GM21723 (cell line): ENCODE data around the gene ALK.

Experiments used
- ATAC-seq: cut with Tn5 transposase; IDR thresholded peaks from one replicate; pipeline ENCODE4 v1.9.1; 2021; ENCODE audit warnings: mild to moderate bottlenecking, moderate library complexity; ENCODE audit not compliant: unreplicated experiment

ALK gene

GRCh38 chr2:29509878-29510277 lies 411.5 kb downstream of the ALK start:
- no peak for ATAC-seq

GRCh38 chr2:29509397-29509796 lies 412.0 kb downstream of the ALK start:
- ATAC-seq: no peak

GRCh38 chr2:29504746-29505145 lies 416.6 kb downstream of the ALK start:
- ATAC-seq: no peak

- no peak for ATAC-seq
These were observed 418.9 kb downstream of the ALK start for GRCh38 chr2:29502460-29502911.

DNA sequence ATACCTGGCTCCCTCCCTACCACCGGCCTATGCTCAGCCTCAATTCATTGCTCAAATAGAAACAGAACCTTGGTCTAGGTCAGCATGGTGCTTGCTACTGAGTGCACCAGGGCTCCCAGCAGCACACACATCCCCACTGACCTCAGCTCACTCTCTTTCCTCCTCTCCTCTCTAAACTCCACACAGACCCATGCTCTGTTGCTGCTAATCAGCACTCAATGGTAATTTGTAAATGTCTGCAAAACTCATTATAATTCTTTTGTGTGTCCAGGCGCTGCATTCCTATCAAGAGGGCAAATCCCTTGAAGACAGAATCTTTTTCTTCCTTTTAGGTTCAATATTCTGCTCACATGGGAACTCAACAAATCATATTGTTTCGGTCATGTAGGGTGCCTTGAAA lies 424.0 kb downstream of the ALK start:
- ATAC-seq: no peak

- ATAC-seq: no peak
These were observed 425.2 kb downstream of the ALK start for GRCh38 chr2:29496198-29496597.

DNA sequence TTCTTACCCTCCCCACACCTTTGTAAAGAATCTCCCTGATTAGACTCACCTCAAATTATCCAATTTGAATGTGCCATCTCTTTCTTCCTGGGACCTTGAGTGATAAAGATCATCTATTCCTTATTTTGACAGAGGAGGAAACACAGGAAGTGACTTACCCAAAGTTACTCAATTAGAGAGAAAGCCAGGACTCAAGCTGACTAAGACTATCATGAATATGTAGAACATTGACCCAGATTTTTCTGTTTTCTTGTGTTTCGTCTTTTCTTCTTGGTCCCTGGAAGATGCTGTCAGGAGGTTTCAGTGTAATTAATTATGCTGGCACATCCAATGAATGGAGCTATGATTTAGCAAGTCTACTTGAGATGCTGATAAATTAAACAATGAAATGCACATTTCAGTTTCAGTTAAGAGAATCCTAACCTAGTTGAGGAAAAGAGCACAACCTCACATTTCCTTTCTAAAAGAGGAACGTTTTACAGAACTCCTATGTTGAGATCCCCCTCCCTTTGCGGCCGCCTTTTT lies 425.8 kb downstream of the ALK start:
- ATAC-seq: no peak

DNA sequence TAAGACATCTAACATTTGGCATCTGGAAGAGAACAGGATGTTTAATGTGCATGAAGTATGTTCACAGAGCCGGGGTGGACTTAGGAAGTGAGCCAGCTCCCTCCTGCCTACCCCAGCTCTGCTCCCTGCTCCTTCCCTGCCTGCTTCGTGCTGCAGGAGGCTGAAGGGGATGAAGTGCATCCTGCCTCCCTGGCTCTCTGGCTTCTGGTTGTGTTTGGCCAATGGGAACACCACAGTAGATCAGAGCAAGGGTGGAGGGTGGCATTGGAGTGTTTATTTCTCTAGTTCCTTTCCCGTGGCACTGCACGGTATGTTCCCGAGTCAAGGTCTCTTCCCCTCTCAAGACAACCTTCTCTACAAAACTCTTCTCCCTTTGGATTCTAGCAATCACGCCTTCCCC lies 426.3 kb downstream of the ALK start:
- no peak for ATAC-seq

DNA sequence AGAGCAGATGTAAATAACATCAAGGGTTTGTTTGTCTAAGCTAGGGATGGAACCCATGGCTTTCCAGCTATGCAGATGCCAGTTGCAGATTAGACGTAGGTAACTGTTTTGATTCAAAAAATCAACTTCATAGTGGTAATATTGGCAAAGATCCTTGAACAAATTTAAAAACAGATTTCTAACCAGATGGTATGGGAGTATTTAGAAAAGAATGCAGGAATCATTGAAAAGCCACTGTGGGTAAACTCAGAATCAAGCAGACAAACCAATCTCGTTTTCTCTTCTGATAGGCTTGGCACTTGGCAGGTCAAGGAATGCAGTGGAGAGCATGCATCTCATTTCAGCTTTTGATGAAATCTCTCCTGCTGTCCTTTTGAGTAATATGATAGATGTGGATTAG lies 428.7 kb downstream of the ALK start:
- ATAC-seq: no peak

DNA sequence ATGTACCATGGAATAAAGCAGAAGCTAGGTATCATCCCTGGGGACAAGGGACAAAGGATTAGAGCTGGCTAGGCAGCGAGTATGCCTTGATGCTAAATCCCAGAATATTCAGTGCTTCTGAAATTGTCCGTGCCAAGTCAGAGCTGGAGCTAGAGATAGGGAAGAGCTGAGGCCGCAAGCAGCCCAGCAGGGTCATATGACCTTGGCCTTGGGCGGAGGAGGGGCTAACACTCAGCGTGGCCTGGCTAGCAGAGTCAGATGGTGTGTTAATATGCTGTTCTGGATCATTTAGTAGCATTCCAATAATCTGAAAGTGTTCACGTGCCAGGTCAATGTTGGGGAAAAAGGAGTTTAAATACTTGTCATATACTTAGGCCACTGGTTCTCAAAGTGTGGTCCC lies 431.3 kb downstream of the ALK start:
- no peak for ATAC-seq

DNA sequence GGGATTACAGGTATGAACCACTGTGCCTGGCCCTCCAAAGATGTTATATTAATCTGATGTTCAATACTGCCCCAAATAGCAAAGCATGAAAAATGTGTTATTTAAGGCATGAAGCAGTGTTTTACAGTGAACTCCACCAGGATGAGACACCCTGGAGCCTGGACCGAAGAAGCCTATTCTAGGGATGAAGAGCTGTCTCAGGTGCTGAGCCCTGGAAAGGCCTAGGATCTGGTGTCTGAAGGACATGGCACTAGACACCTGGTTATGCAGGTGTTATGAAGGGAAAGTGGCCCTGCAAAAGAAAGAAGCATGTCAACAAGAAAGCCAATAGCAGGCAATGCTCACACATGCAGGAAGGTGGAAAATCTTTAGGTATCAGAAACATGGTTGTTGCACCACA lies 431.8 kb downstream of the ALK start:
- no peak for ATAC-seq

GRCh38 chr2:29487967-29488555 lies 433.3 kb downstream of the ALK start:
- ATAC-seq: no peak

- ATAC-seq: no peak
These were observed 435.8 kb downstream of the ALK start for GRCh38 chr2:29485631-29486030.

DNA sequence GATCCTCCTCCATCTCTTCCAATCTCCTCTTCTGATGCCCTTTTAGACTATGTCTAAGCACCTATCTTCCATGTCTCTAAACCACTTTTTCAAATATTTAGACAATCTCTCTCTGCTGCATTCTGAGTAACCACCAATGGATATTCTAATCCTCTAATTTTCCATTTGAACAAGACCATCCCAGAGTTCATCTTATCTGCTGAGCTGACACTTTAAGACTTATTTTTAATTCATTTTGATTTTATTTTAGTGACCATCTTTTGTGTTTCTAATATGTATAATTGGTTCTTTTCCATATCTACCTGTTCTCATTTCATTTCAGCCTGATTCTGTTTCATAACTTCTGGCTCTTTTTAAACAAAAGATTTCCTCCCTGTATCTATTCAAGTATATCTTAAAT lies 436.3 kb downstream of the ALK start:
- ATAC-seq: no peak

- no peak for ATAC-seq
These were observed 438.5 kb downstream of the ALK start for GRCh38 chr2:29482867-29483266.

DNA sequence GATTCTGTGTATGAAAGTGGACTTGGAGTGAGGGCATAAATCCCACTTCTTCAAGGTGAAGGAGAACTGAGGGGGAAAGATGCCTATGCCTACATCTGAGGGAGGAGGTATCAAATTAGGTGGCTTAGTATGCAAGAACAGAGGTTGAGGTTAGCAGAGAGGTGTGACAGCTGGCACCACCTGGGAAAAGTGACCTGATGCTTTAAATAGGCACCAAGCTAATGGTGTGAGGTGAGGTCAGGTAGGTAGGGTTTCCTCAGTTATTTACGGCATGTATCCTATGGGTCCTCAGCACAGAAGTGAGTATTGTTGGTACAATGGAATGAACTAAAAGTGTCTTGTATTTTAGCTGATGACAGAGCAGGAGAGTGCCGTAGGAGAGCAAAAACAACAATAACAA lies 439.0 kb downstream of the ALK start:
- ATAC-seq: no peak

GRCh38 chr2:29481313-29481712 lies 440.1 kb downstream of the ALK start:
- no peak for ATAC-seq

DNA sequence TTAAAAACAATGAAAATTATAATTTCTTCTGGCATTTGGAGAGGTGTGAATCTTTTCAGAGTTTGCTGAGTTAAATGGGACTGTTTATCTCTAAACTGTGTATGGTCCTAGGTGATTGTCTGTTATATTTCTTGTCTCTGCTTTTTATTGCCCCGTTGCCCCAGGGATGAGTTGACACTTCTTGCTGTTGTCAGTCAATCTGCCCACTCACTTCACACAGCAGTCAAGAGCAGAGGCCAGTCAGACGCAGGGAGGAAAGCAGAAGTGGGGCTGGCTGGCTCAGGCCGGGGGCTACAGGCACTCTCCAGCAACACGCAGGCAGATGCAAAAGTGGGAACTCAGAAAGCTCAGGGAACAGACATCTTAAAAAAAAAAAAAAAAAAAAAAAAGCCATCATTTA lies 441.0 kb downstream of the ALK start:
- no peak for ATAC-seq

DNA sequence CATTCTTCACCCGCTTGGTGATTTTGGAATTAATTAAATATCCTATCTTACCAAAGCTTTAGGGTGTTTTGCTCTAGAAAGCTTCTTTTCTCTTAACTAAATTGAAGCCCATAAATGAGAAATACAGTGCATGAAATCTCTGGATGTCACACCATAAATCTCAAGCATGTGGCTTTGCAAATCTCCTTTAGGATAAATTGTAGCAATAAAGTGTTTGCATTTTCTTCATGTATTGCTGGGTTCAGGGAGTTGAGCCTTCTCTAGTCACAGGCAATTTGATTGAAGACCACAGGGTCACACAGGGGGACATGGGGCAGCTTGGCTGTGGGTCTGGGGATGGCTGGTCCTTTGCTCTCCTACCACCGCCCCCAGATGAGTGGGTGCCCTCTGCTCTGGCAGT lies 442.0 kb downstream of the ALK start:
- ATAC-seq: no peak

GRCh38 chr2:29478641-29479040 lies 442.7 kb downstream of the ALK start:
- ATAC-seq: no peak

DNA sequence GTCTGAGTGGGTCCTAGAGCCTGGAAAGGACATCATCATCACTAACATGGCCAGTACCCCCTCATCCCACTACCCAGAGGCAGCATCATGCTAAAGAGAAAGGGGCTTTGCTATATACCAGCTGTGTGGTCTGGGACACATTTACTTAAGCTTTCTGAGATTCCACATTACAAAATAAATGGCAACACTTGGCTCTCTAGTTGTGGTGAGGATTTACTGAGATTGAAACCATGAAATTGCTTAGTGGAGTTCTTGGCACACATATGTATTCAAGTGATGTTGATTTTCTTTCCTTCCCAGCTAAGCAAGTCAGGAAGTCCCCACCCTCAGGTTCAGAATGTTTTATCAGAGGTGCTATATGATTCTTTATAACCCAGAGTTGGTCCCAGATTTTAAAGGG lies 444.2 kb downstream of the ALK start:
- no peak for ATAC-seq

DNA sequence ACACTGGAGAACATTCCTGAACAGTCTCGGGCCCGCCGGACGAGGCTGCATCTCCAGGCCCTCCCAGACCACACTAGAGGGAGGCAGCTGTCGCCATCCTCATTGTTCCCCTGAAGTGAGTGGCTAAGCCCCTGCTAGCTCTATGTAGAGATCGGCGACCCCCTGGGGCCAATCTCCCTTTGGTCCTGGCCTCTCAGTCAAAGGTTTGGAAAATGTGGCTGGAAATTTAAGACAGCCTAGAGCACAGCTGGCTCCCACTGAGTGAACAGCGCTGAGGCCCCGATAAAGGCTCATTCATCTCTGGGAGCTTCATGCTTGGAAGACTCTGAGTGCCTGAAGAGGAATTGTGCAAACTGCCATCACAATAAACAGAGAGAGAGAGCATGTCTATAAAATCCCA lies 445.9 kb downstream of the ALK start:
- no peak for ATAC-seq

- no peak for ATAC-seq
These were observed 451.4 kb downstream of the ALK start for GRCh38 chr2:29469961-29470360.
